Hepatocyte (in vitro differentiated cells): ENCODE measurements around the gene MYO3B.

ENCODE experiments used
- CTCF ChIP-seq: fragments of 200-600 bp; sonication (generic); IDR thresholded peaks from 2 replicates; pipeline ENCODE4 v1.5.1; 2016; ENCODE audit warnings: antibody characterized with exemption, mild to moderate bottlenecking; ENCODE audit not compliant: poor library complexity
- EZH2 ChIP-seq: fragments of 200-600 bp; sonication (generic); IDR thresholded peaks from 2 replicates; pipeline ENCODE4 v1.6.1; 2016; ENCODE audit warnings: antibody characterized with exemption, mild to moderate bottlenecking, borderline replicate concordance
- EZH2phosphoT487 ChIP-seq: fragments of 200-600 bp; sonication (generic); IDR thresholded peaks from one replicate; pipeline ENCODE4 v1.6.1; 2018; ENCODE audit warnings: antibody characterized with exemption, mild to moderate bottlenecking, low read depth, moderate library complexity; ENCODE audit not compliant: unreplicated experiment, severe bottlenecking

GRCh38 chr2:170339750-170340692 is 162.1 kb downstream of the MYO3B start:
- no peak for TF ChIP-seq CTCF
- TF ChIP-seq EZH2phosphoT487, result no peak
- no peak for TF ChIP-seq EZH2
